Mucosa of descending colon (tissue), 3 donors: Measurements from ENCODE around the gene RAB25. TPM values are rescaled to one million over a fixed set of nuclear protein-coding genes. Genes with fewer than 3 reads are reported as not detected.
A peak's percentile ranks its signal among the peaks of the same experiment; 100 is the strongest.

Source experiments
- ATAC-seq: fragments of 200-7000 bp; cut with Tn5 transposase; one replicate; pipeline ENCODE4 v1.9.1; 2020; ENCODE audit warnings: mild to moderate bottlenecking, moderate library complexity
- DNase-seq, 3 donors: peaks; one replicate each; pipeline ENCODE4 v3.0.0-alpha.2; 2020
- H3K36me3 ChIP-seq: fragments of 200-600 bp; one replicate; pipeline ENCODE4 v1.8.0; 2021; ENCODE audit warnings: low read depth, mild to moderate bottlenecking
- H3K4me1 ChIP-seq: fragments of 200-600 bp; one replicate; pipeline ENCODE4 v1.8.0; 2021; ENCODE audit warnings: low read depth, mild to moderate bottlenecking
- H3K4me3 ChIP-seq: fragments of 200-600 bp; one replicate; pipeline ENCODE4 v1.8.0; 2021; ENCODE audit warnings: mild to moderate bottlenecking
- H3K9me3 ChIP-seq: fragments of 200-600 bp; one replicate; pipeline ENCODE4 v1.8.0; 2021; ENCODE audit warnings: mild to moderate bottlenecking
- intact Hi-C, 2 donors: fragments of 100-400 bp; cut with DNase I in 1 of 2; cut with micrococcal nuclease in 1 of 2; formaldehyde crosslinking; loops; one replicate each; pipeline versions ENCODE4 v1.11.0 to v1.11.1; 2022; cut with DNase I, micrococcal nuclease
- long read RNA-seq, 2 donors: library from polyadenylated mRNA; unstranded; transcript quantifications; one replicate each; pipeline ENCODE4 v2.0.0, GENCODE V29; 2019 to 2021
- total RNA-seq, 3 donors: library from RNA; stranded (reverse); fragmentation: NEBNext Ultra II Directional in 2 of 3; extraction: Animal tissue kit (Norgen Biotek cat#: 25700) in 2 of 3; gene quantifications; one replicate each; pipeline versions ENCODE4 v1.2.1 to v1.2.4, GENCODE V29; 2021 to 2023
- TF ChIP-seq, protein P1 (sequence below): fragments of 200-600 bp; IDR thresholded peaks from one replicate; pipeline ENCODE4 v1.8.0; 2022; ENCODE audit warnings: antibody characterized with exemption, mild to moderate bottlenecking
- donor health status: DM: no; HTN: no; CAD: no; lungs with moderate emphysema.
- donor health status: DM: no; HTN: no; CAD: no.
- donor health status: DM: no; HTN: yes; CAD: no.

Gene RAB25
- 100 to 1,000 TPM in 2 of 3 donors, 10 to 100 TPM in 1; 85.1 to 242 (median 158) TPM for total RNA-seq
- long read RNA-seq, donor 1, transcript RAB25-201 (5 exons, 1,110 nt), result major isoform, 54 of 62 reads
- long read RNA-seq, donor 1, partial matches to known transcripts, result 2 of 62 reads
- long read RNA-seq, donor 1, other reads (novel, unspliced or antisense), result 2 of 62 reads
- long read RNA-seq, donor 2, transcript RAB25-201 (5 exons, 1,110 nt), result major isoform, 130 of 152 reads
- long read RNA-seq, donor 2, transcript RAB25-203 (4 exons, 681 nt), result minor isoform, 14 of 152 reads
- long read RNA-seq, donor 2, partial matches to known transcripts, result 1 of 152 reads
- long read RNA-seq, donor 2, other reads (novel, unspliced or antisense), result 6 of 152 reads

DNA sequence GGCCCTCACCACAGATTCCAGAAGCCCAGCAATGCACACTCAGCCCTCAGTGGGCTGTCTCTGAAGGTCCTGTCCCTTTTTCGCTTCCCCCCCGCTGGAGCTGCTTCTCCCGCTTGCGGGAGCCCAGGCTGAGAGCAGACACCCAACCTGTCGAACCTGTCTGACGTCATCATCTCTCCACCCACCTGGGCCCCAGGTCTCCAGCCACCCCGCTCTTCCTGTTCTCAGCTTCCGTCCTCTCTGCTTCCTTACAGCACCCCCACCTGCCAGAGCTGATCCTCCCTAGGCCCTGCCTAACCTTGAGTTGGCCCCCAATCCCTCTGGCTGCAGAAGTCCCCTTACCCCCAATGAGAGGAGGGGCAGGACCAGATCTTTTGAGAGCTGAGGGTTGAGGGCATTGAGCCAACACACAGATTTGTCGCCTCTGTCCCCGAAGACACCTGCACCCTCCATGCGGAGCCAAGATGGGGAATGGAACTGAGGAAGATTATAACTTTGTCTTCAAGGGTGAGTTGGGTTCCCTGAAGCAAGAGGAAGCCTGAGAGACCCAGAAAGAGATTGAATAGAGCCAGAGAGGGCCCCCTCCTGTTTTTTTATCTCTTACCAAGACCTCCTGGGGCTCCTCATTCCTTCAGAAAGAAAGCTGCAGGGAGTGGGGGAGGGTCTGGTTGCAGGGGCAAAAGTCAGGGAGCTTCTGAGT is at the start of gene RAB25:
Gene RAB25 (plus strand): TSS at position 224 of the 700 bp plus-strand sequence. CDS start 241 bp downstream, at position 465.
- intact Hi-C loops, result no loop called here
- Histone ChIP-seq H3K4me3 (peak within 1 kb of the TSS; percentile 18), H3K9me3 (no peaks in the 10 kb centered on the region), H3K4me1 (peaks cover 3% of the 10 kb centered on the region), H3K36me3 (no peaks in the 10 kb centered on the region)
- peak; percentile 86 to 91 (median 87) for DNase-seq
- peak; percentile 92 for ATAC-seq
- TF ChIP-seq, protein P1, sequence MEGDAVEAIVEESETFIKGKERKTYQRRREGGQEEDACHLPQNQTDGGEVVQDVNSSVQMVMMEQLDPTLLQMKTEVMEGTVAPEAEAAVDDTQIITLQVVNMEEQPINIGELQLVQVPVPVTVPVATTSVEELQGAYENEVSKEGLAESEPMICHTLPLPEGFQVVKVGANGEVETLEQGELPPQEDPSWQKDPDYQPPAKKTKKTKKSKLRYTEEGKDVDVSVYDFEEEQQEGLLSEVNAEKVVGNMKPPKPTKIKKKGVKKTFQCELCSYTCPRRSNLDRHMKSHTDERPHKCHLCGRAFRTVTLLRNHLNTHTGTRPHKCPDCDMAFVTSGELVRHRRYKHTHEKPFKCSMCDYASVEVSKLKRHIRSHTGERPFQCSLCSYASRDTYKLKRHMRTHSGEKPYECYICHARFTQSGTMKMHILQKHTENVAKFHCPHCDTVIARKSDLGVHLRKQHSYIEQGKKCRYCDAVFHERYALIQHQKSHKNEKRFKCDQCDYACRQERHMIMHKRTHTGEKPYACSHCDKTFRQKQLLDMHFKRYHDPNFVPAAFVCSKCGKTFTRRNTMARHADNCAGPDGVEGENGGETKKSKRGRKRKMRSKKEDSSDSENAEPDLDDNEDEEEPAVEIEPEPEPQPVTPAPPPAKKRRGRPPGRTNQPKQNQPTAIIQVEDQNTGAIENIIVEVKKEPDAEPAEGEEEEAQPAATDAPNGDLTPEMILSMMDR, result no peak

- H3K4me3 ChIP-seq, result no peak overlapping the region
- no peaks in the 10 kb centered on the region for H3K4me1 ChIP-seq
- ATAC-seq (no peak), DNase-seq (no peak)
- H3K36me3 ChIP-seq, result peaks cover 14% of the 10 kb centered on the region
- TF ChIP-seq, protein P1, result no peak
- no peaks in the 10 kb centered on the region for H3K9me3 ChIP-seq
- intact Hi-C loops, result no loop called here
Observed at GRCh38 chr1:156012051-156012817, 48.7 kb upstream of the RAB25 start.

GRCh38 chr1:156014829-156015228 is 46.1 kb upstream of the RAB25 start:
- Histone ChIP-seq H3K4me3 (no peak overlapping the region), H3K36me3 (peaks cover 14% of the 10 kb centered on the region), H3K4me1 (peaks cover 5% of the 10 kb centered on the region), H3K9me3 (no peaks in the 10 kb centered on the region)
- intact Hi-C loops, result no loop called here
- TF ChIP-seq, protein P1, result no peak
- DNase-seq, result no peak
- ATAC-seq, result no peak

- no peak for DNase-seq
- peak overlapping the region; percentile 74 for H3K4me3 ChIP-seq
- no peaks in the 10 kb centered on the region for H3K9me3 ChIP-seq
- intact Hi-C loops, result no loop called here
- no peak for ATAC-seq
- peaks cover 9% of the 10 kb centered on the region for H3K4me1 ChIP-seq
- TF ChIP-seq, protein P1, result no peak
- no peaks in the 10 kb centered on the region for H3K36me3 ChIP-seq
Observed at GRCh38 chr1:156019946-156020292, 41.0 kb upstream of the RAB25 start.

DNA sequence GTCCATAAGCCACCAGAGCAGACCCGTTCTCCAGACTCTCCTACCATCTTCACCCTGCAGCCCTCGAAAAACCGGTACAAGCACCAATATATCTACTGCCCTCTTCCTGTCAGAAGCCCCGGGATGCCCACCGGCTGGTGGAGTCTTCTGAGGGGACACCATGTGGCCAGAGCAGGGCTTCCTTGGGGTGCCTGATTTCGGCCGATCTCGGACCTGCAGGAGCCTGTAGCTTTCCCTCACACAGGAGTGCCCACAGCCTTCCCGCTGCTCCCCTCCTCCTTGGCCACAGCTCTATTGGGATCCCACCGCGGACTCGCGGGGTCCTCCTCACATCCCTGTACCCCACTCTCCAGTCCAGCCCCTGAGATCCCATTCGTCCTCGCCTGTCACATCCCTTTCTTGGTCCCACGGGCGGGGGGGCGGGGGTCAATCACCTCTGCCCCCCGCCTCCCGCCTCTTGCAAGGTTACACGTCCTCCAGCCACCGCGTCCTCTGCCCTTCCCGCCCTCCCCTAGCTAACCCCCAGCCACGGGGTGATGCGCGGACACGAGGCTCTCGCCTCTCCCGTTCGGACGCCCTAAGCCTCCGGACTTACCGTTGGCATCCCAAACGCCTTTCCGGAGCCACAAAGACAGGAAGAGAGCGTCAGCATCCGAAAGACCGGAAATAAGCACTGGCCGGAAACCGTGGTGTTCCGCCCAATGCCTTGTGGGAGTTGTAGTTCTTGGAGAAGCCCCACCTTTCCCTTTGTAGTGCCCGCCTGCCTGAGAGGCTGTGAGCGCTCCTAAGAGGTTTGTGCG is 40.5 kb upstream of the RAB25 start, which contains the start of gene SSR2:
Gene SSR2 (minus strand): TSS at position 659 of the 800 bp plus-strand sequence. CDS start 784 bp downstream, outside the sequence.
- Histone ChIP-seq H3K4me3 (peak within 1 kb of the TSS; percentile 74), H3K4me1 (peaks cover 9% of the 10 kb centered on the region), H3K36me3 (no peaks in the 10 kb centered on the region), H3K9me3 (no peaks in the 10 kb centered on the region)
- intact Hi-C loops, result no loop called here
- DNase-seq (peak; percentile 84 to 95 (median 88)), ATAC-seq (peak; percentile 100)
- TF ChIP-seq, protein P1, result no peak
